ENCODE results near the gene NPR1.

Gene NPR1

DNA sequence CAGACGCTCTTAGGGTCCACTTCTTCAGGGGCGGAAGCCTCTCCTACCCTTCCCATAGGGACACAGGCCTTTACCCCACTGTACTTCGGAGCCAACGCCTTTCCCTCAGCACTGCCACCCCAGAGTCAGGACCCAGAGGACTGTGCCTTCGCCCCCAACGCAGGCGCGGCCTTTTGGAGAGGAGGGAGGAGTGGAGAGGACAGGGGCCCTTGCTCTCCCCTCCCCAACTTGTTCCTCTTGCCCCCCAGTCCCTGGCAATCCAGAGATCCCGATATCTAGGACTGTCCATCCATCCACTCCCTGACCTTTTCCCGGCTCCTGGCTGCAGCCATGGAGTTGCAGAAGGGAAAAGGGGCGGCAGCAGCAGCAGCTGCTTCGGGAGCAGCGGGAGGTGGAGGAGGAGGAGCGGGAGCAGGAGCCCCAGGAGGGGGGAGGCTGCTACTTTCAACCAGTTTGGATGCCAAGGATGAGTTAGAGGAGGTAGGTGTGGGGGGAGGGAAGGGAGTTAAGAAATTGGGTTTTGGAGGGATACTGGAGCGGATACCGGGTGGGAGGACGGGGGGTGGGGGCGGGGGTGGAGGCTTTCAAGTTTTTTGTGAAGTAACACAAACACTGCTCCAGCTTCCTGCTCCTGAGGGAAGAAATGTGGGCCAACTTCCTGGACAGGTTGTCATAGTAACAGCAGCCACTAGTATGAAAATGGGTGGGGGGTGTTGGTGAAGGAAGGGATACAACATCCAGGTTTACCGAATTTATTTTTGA is 50.0 kb downstream of the NPR1 start:
- DNase-seq = no peak

DNA sequence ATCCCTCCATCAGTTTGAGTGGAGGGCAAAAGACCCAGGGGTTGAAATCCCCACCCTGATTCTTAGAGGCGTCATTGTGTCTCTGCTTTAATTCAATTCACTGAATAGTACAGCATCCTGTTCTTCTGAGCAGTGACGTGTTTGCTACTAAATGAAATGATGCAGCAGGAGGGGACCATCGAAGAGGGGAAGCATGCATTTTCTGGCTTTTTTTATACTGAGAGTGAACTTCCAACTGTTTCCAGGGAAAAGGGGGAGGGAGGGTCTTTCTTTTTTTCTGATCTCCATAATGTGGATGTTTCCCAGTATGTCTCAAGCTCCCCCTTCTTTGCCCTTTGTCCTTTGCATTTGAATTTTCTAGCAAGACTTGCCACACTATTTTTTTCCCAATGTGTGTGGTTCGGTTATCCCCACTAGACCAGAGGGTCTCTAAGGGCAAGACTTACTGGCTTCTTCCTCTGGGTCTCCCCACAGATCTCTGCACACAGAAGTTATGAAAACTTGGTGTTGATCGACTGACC is 52.0 kb downstream of the NPR1 start:
- DNase-seq = no peak

DNA sequence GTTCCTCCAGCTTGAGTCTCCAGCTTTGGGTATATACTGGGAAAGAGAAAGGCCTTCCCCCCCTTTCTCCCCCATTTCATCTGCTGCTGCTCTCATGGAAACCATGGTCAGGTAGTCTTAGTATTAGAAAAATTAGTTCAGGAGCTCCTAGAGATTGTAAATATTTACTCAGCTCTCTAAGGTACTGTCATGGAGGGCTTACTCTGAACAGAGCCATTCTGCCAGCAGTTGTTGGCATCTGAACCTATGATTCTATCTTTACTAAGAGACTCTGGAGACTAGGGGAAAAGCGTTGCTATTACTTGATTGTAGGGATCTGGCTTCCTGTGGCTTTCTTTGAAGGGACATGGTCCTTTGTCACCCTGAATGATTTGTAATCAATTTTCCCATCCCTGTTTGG is 55.5 kb downstream of the NPR1 start:
- no peak for DNase-seq

DNA sequence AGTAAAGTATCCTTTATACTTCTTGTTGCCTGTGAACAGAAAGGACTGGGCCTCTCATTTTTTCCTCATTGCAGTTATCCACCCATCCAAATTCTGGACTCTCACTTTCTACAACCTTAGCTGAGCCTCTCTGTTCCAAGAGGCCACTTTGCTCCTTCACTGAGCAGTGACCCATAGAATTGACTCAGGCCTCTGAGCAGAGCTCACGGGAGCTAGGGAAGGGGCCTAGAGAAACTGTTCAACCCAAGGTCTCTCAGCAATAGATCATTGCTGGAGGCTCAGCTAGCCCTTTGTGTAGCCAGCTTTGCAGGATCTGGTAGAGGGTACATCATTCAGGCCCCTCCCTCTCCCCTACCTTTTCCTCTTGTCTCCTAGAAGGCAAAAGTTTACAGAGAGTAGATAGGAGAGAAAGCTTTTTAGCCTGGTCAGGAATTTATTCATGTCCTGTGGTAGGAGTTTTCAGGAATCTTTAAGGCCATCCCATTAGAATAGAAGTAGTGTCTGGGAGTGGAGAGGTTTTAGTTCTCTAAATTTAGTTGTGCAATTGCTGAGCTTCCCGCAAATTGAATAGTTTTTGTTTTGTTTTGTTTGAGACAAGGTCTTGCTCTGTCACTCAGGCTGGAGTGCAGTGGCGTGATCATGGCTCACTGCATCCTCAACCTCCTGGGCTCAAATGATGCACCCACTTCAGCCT is 56.1 kb downstream of the NPR1 start:
- DNase-seq = no peak

DNA sequence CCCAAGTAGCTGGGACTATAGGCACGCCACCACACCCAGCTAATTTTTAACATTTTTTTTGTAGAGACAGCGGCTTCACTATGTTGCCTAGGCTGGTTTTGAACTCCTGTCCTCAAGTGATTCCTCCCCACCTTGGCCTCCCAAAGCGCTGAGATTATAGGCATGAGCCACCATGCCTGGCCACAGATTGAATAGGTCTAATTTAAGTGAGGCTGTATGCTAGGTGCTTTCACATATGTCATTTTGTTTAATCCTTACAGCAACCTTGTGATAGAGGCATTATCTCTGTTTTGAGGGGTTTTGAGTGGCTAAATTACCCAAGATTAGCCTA is 56.6 kb downstream of the NPR1 start:
- no peak for DNase-seq

DNA sequence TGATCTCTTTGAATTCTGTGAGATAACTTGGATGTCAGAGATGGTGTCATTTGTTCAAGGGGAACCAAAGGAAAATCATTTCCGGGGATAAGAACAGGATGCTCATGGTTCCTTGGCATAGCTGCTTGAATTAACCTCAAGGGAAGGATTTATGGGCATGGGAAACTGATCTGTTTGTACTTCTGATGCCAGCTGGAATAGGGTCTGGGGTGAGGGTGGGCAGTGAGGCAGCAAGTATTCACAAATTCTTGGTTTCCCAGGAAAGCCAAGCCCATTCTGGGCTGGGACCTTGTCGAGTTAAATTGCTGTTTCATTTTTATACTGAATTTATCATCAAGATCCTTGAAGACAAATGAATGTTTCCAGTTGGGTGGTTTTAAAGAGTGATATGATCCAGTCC is 63.5 kb downstream of the NPR1 start:
- no peak for DNase-seq

DNA sequence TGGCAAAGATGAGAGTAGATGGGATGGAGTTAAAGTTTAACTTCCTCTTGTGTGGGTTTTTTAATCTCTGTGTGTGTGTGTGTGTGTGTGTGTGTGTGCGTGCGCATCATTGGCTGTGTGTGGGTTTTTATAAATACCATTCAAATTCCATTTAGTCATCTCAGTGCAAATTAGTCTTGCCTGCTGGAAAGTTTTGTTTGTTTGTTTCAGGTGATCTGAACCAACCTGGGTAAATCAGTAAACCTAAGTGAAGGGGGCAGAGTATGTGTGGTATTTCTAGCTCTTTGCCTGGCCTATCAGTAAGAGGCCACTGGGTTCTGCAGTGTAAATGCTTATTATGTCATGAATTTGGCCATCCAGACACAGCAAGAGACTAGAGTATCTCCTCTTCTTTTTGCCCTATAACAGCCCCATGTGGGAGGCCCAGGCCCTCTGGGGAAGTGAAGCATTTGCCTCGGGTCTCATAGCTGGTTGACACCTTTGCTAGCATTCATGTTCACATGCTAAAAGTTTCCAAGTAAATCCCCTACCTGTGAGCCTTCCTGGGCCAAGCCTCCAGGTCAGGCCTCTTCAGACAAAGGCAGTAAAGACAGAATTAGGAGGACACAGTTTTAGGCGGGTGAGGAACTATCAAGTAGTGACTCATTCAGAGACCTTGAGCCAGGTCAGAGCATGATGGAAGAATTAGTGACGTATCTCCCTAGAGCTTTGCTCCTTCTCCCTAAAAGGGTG is 64.1 kb downstream of the NPR1 start:
- DNase-seq = no peak

Measured in GF-D8 (cell line).